Activated naive CD4-positive, alpha-beta T cell treated with anti-CD3 and anti-CD28 coated beads, Interleukin-2, amount 50 U/mL, for 24 hours (primary cell): ENCODE measurements around the gene ZBTB17.
"Not testable (repeated sequence)": the region's sequence is repeated elsewhere in the genome, so short reads cannot be mapped to it uniquely, and the experiment has no call there.

Experiments used
- H3K27ac Mint-ChIP-seq: one replicate; pipeline ENCODE4 v1.8.0; 2021; ENCODE audit warnings: mild to moderate bottlenecking, mixed read lengths
- H3K27me3 Mint-ChIP-seq: one replicate; pipeline ENCODE4 v1.8.0; 2021; ENCODE audit warnings: mixed read lengths
- H3K36me3 Mint-ChIP-seq: one replicate; pipeline ENCODE4 v1.8.0; 2021; ENCODE audit warnings: mixed read lengths
- H3K4me1 Mint-ChIP-seq: one replicate; pipeline ENCODE4 v1.8.0; 2021; ENCODE audit warnings: mixed read lengths
- H3K4me3 Mint-ChIP-seq: one replicate; pipeline ENCODE4 v1.8.0; 2021; ENCODE audit warnings: mild to moderate bottlenecking, mixed read lengths
- H3K9me3 Mint-ChIP-seq: one replicate; pipeline ENCODE4 v1.8.0; 2021; ENCODE audit warnings: mixed read lengths

Gene ZBTB17

DNA sequence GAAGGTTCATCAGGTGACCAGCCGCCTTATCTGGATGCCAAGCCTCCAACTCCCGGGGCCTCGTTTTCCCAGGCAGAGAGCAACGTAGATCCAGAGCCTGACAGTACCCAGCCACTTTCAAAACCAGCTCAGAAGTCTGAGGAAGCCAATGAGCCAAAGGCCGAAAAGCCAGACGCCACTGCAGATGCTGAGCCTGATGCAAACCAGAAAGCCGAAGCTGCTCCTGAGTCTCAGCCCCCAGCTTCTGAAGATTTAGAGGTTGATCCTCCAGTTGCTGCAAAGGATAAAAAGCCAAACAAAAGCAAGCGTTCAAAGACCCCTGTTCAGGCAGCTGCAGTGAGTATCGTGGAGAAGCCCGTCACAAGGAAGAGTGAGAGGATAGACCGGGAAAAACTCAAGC, 44.5 kb downstream of the ZBTB17 start:
- H3K9me3 Mint-ChIP-seq, result no peaks in the 10 kb centered on the region
- H3K4me1 Mint-ChIP-seq, result peaks cover 4% of the 10 kb centered on the region
- peak overlapping the region; percentile 72 for H3K27ac Mint-ChIP-seq
- no peak overlapping the region for H3K4me3 Mint-ChIP-seq
- H3K36me3 Mint-ChIP-seq, result peaks cover 40% of the 10 kb centered on the region
- no peaks in the 10 kb centered on the region for H3K27me3 Mint-ChIP-seq

DNA sequence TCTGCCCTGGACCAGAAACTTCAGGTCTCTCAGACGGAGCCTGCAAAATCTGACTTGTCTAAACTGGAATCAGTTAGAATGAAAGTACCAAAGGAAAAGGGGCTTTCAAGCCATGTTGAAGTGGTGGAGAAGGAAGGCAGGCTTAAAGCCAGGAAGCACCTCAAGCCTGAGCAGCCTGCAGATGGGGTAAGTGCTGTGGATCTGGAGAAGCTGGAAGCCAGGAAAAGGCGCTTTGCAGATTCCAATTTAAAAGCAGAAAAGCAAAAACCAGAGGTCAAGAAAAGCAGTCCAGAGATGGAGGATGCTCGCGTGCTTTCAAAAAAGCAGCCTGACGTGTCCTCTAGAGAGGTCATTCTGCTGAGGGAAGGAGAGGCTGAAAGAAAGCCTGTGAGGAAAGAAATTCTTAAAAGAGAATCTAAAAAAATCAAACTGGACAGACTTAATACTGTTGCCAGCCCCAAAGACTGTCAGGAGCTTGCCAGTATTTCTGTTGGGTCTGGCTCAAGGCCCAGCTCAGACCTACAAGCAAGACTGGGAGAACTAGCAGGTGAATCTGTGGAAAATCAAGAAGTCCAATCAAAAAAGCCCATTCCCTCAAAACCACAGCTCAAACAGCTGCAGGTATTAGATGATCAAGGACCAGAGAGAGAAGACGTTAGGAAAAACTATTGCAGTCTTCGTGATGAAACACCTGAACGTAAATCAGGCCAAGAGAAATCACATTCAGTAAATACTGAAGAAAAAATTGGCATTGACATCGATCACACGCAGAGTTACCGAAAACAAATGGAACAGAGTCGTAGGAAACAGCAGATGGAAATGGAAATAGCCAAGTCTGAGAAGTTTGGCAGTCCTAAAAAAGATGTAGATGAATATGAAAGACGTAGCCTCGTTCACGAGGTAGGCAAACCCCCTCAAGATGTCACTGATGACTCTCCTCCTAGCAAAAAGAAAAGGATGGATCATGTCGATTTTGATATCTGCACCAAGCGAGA, 46.6 kb downstream of the ZBTB17 start:
- H3K9me3 Mint-ChIP-seq, result no peaks in the 10 kb centered on the region
- H3K36me3 Mint-ChIP-seq, result peaks cover 34% of the 10 kb centered on the region
- peaks cover 4% of the 10 kb centered on the region for H3K4me1 Mint-ChIP-seq
- peak overlapping the region; percentile 83 for H3K27ac Mint-ChIP-seq
- no peak overlapping the region for H3K4me3 Mint-ChIP-seq
- no peaks in the 10 kb centered on the region for H3K27me3 Mint-ChIP-seq

DNA sequence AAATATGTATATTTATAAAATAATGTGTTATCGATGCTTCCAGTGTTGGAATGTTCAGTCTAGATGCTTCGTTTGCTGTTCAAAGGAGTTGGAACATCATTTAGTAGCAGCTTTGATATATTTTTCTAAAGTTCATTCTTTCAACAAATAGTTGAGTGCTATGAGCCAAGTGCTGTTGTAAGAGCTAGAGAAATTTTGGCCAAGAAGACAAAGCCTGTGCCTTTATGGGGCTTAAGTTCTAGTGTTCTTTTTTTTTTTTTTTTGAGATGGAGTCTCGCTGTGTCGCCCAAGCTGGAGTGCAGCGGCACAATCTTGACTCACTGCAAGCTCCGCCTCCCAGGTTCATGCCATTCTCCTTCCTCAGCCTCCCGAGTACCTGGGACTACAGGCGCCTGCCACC, 49.5 kb downstream of the ZBTB17 start:
- H3K9me3 Mint-ChIP-seq, H3K27ac Mint-ChIP-seq, H3K4me1 Mint-ChIP-seq, H3K4me3 Mint-ChIP-seq, H3K27me3 Mint-ChIP-seq: not testable (repeated sequence)
- peaks cover 33% of the 10 kb centered on the region for H3K36me3 Mint-ChIP-seq

DNA sequence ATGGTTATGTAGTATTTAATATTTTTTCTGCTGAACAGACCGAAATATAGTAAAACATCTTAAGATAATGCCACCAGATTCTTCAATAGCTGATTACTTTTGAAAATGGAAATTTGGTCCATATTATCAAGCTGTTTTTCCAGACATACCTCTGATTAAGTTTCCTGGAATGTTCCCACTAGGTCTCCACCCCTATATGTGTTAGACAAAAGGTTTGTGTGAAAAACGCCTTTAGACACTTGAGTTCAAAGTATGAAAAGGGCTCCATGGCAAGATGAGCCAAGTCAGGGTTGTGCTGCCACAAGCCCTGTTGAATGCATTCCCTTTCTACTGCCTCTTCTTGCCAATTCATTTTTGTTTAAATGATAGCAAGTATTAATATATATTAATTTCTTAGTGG, 52.7 kb downstream of the ZBTB17 start:
- Mint-ChIP-seq H3K27me3 (no peaks in the 10 kb centered on the region), H3K36me3 (peaks cover 16% of the 10 kb centered on the region), H3K4me3 (no peak overlapping the region), H3K4me1 (peaks cover 15% of the 10 kb centered on the region), H3K27ac (no peak overlapping the region), H3K9me3 (no peaks in the 10 kb centered on the region)

DNA sequence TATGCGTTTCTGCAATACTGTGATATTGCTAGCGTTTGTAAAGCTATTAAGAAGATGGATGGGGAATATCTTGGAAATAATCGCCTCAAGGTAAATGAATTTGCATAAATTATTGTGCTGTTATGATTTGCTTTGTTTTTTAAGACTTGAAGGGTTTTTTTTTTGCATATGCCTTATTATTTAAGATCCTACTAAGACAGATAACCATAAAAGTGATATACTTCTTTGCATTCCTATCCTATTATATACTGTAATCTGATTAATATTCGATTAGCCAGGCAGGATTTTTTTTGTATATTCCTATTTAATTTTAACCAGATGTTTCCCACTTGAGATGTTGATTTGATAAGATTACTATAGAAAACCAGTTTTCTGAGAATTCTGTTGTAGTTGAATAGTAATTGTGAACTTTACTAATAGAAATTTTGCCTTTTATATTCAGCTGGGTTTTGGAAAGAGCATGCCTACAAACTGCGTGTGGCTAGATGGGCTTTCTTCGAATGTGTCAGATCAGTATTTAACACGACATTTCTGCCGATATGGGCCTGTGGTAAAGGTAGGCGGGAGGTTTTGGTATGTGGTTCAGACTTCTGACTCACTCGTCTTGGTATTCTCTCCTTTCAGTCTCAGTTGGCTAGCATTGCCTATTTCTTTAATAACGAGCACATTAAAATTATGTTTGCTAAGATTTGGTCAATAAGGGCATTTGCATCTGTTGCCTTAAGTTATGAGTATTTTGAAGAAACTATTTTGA, 56.8 kb downstream of the ZBTB17 start:
- Mint-ChIP-seq H3K27ac (peak overlapping the region; percentile 88), H3K36me3 (peaks cover 18% of the 10 kb centered on the region), H3K4me1 (peaks cover 46% of the 10 kb centered on the region), H3K4me3 (peak overlapping the region; percentile 74), H3K9me3 (no peaks in the 10 kb centered on the region), H3K27me3 (no peaks in the 10 kb centered on the region)

DNA sequence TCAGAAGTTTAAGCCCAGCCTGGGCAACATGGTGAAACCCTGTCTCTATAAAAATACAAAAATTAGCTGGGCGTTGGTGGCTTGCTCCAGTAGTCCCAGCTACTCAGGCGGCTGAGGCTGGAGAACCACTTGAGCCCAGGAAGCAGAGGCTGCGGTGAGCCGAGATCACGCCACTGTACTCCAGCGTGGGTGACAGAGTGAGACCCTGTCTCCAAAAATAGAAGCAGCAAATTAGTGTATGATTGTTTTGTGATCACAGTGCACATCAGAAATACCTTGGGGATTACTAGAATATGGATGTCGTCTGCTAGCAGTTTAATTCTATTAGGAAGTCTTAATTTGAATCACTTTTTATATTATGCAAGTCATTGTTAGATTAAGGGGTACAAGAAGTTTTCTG, 59.0 kb downstream of the ZBTB17 start:
- Mint-ChIP-seq H3K27ac (no peak overlapping the region), H3K4me1 (peaks cover 46% of the 10 kb centered on the region), H3K36me3 (peaks cover 23% of the 10 kb centered on the region), H3K27me3 (no peaks in the 10 kb centered on the region), H3K4me3 (peak overlapping the region; percentile 63), H3K9me3 (no peaks in the 10 kb centered on the region)

DNA sequence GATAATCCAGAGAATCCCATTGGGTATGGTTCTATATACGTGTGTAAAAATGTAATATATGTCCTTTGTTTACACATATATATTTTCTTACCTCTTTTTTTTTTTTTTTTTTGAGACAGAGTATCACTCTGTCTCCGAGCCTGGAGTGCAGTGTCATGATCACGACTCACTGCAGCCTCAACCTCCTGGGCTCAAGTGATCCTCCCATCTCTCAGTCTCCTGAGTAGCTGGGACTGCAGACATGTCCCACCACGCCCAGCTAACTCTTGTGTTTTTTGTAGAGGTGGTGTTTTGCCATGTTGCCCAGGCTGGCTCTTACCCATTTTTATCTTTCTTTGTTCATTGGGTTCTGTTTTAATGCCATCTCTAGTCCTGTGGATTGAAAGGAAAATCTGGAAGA, 59.5 kb downstream of the ZBTB17 start:
- H3K4me1 Mint-ChIP-seq, result peaks cover 48% of the 10 kb centered on the region
- peak overlapping the region; percentile 74 for H3K27ac Mint-ChIP-seq
- no peaks in the 10 kb centered on the region for H3K27me3 Mint-ChIP-seq
- H3K4me3 Mint-ChIP-seq, result peak overlapping the region; percentile 82
- H3K9me3 Mint-ChIP-seq, result no peaks in the 10 kb centered on the region
- H3K36me3 Mint-ChIP-seq, result peaks cover 23% of the 10 kb centered on the region

DNA sequence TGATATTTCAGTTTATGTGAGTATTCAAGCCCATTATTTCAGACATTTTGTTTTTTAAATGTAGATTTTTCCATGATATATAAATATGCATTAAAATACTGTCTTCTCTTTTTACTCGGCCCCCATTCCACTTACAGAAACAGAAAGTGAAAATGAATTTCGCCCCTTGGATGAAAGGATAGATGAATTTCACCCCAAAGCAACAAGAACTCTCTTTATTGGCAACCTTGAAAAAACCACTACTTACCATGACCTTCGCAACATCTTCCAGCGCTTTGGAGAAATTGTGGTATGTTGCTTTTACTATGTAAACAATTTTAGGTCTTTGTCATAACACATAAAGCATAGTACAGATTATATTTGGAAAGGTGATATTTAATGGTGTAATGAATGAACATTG, 59.9 kb downstream of the ZBTB17 start:
- no peaks in the 10 kb centered on the region for H3K27me3 Mint-ChIP-seq
- peak overlapping the region; percentile 74 for H3K27ac Mint-ChIP-seq
- H3K4me1 Mint-ChIP-seq, result peaks cover 51% of the 10 kb centered on the region
- H3K4me3 Mint-ChIP-seq, result peak overlapping the region; percentile 82
- peaks cover 21% of the 10 kb centered on the region for H3K36me3 Mint-ChIP-seq
- H3K9me3 Mint-ChIP-seq, result no peaks in the 10 kb centered on the region

DNA sequence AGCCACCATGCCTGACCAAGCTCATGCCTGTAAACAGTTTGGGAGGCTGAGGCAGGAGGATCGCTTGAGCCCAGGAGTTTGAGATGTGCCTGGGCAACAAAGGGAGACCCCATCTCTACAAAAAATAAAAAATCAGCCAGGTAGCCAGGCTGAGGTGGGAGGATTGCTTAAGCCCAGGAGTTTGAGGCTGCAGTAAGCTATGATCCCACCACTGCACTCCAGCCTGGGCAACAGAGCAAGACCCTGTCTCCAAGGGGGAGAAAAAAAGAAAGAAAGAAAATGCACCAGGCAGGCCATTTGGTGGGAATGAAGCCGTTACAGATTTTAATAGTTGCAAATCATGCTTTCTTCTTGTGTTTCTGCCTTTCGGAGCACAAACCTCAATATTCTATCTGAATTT, 62.3 kb downstream of the ZBTB17 start:
- Mint-ChIP-seq H3K4me1 (peaks cover 43% of the 10 kb centered on the region), H3K36me3 (peaks cover 20% of the 10 kb centered on the region)
- H3K4me3 Mint-ChIP-seq, H3K9me3 Mint-ChIP-seq, H3K27me3 Mint-ChIP-seq, H3K27ac Mint-ChIP-seq: not testable (repeated sequence)

DNA sequence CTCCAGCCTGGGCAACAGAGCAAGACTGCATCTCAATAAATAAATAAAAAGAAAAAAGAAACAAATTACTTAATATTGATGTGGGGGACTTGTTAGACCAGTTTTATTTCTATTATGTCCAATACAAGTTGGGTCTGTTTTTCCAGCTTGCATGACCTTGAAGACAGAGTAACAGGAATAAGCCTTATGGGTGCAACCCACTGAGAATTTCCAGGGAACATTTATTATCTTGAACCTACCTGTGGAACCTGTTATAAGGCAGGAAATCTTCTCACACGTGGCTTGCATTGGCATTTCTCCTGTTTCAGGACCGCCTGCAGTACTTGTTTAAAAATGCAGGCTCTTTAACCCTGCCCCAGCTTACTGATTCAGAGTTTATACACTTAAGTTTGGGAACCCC, 64.0 kb downstream of the ZBTB17 start:
- peaks cover 35% of the 10 kb centered on the region for H3K4me1 Mint-ChIP-seq
- H3K36me3 Mint-ChIP-seq, result peaks cover 18% of the 10 kb centered on the region
- no peak overlapping the region for H3K4me3 Mint-ChIP-seq
- H3K27ac Mint-ChIP-seq, result no peak overlapping the region
- no peaks in the 10 kb centered on the region for H3K9me3 Mint-ChIP-seq
- no peaks in the 10 kb centered on the region for H3K27me3 Mint-ChIP-seq

DNA sequence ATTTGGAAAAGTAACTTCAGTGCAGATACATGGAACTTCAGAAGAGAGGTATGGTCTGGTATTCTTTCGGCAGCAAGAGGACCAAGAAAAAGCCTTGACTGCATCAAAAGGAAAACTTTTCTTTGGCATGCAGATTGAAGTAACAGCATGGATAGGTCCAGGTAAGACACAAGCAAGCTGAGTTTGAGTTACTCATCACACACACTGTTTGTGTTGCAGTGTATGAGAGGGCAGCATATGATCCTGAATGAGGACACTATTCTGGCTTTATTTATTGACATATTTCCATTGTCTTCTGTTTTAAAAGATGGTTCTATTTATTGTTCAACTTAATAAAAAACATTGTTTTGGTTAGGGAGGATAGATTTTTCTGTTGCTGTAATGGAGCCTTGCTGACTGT, 64.8 kb downstream of the ZBTB17 start:
- H3K27ac Mint-ChIP-seq, result no peak overlapping the region
- peaks cover 27% of the 10 kb centered on the region for H3K4me1 Mint-ChIP-seq
- peaks cover 14% of the 10 kb centered on the region for H3K36me3 Mint-ChIP-seq
- no peaks in the 10 kb centered on the region for H3K9me3 Mint-ChIP-seq
- no peaks in the 10 kb centered on the region for H3K27me3 Mint-ChIP-seq
- no peak overlapping the region for H3K4me3 Mint-ChIP-seq

DNA sequence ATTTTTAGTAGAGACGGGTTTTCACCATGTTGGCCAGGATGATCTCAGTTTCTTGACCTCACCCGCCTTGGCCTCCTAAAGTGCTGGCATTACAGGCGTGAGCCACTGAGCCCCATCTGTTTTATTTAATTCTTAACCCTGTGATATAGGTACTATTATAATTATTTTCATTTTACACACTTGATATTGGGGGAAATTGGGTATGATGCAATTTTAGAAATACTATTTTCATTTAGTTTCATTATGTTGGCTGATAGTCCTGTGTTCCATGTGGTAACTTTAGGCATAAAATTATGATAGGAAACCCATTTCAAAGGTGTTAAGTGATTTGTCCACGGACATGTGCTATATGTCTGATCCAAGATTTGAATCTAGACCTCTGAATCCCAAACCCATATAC, 67.3 kb downstream of the ZBTB17 start:
- Mint-ChIP-seq H3K9me3 (no peaks in the 10 kb centered on the region), H3K4me3 (no peak overlapping the region), H3K27me3 (no peaks in the 10 kb centered on the region), H3K27ac (no peak overlapping the region), H3K36me3 (peaks cover 12% of the 10 kb centered on the region), H3K4me1 (peaks cover 10% of the 10 kb centered on the region)

DNA sequence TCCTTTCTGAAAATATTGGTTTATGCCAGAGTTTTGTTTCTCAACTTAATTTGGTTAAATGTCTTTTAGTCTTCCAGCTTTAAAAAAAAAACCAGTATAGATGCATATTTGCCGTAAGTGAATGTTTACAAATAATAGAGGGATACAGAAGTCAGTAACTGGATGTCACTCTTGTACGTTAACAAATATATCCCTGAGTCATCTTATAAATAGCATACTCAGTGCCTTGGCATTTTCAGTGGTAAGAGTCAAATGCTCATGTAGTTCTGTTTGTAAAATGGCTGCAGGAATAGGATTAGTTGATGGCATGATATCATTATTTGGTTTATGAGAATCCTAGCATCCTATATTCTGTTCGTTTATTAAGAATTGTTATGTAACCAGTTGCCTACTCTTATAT, 73.0 kb downstream of the ZBTB17 start:
- Mint-ChIP-seq H3K36me3 (peaks cover 9% of the 10 kb centered on the region), H3K9me3 (no peaks in the 10 kb centered on the region), H3K4me1 (peaks cover 36% of the 10 kb centered on the region), H3K4me3 (no peak overlapping the region), H3K27ac (no peak overlapping the region), H3K27me3 (no peaks in the 10 kb centered on the region)

DNA sequence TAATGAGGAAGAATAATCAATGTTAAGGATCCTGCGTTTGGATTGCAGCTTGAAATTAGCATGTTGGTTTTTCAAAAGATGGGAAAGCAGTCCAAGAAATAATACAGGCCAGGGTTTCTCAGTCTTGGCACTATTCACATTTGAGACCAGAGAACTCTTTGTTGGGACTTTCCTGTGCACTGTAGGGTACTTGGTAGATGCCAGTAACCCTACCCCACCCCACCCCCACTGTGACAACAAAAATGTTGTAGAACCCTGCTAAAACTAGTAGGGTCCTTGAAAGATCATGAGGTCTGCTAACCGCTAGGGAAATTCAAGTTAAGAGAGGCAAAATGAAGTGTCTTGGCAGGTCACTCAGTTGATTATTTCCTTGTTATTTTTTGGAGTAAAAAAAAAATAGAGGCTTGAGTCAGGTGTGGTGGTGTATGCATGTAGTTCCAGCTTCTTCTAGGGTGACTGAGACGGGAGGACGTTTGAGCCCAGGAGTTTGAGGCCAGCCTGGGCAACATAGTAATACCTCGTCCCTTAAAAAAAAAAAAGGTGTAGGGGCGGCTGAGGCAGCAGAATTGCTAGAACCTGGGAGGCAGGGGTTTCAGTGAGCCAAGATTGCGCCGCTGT, 75.1 kb downstream of the ZBTB17 start:
- no peaks in the 10 kb centered on the region for H3K27me3 Mint-ChIP-seq
- H3K4me1 Mint-ChIP-seq, result peaks cover 45% of the 10 kb centered on the region
- H3K27ac Mint-ChIP-seq, result peak overlapping the region; percentile 41
- H3K4me3 Mint-ChIP-seq, result no peak overlapping the region
- no peaks in the 10 kb centered on the region for H3K9me3 Mint-ChIP-seq
- peaks cover 10% of the 10 kb centered on the region for H3K36me3 Mint-ChIP-seq

DNA sequence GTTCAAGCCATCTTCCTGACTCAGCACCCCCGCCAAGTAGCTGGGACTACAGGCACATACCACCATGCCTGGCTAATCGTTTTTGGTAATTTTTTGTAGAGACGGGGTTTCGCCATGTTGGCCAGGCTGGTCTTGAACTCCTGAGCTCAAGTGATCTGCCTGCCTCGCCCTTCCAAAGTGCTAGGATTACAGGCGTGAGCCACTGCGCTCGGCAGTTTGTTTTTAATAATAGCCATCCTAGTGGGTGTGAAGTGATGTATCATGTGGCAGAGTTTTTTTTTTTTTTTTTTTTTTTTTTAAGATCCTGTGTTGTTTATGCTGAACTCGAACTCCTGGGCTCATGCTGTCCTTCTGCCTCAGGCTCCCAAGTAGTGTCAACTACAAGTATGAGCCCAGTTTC, 76.6 kb downstream of the ZBTB17 start:
- Mint-ChIP-seq H3K27ac (no peak overlapping the region), H3K27me3 (no peaks in the 10 kb centered on the region), H3K9me3 (no peaks in the 10 kb centered on the region), H3K36me3 (peaks cover 10% of the 10 kb centered on the region), H3K4me3 (no peak overlapping the region), H3K4me1 (peaks cover 50% of the 10 kb centered on the region)
